ENCODE measurements around the gene PSMG3. TPM values are rescaled to one million over a fixed set of nuclear protein-coding genes. Genes with fewer than 3 reads are reported as not detected.

The PSMG3 gene
- total and polyA plus RNA-seq, 4 donors: 16.3 to 44.7 (median 41.9) TPM

DNA sequence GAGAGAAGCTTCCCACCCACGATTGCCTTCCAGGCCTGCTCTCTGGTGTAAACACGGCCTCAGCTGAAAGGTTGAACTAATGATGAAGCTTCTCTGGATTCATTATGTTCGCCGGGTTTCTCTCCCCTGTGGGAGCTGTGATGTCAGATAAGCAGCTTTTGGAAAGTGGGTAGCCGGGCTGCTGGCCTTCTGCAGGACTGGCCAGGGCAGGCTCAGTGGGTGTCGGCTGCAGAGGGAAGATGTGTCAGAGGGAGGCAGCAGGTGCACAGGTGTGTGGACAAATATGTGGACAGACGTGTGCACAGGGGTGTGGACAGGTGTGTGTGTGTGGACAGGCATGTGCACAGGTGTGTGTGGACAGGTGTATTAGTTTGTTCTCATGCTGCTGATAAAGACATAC, 28.5 kb upstream of the PSMG3 start:
- Histone ChIP-seq H3K36me3 (ENCODE audit: control insufficient read depth, insufficient read depth, low read length) (no peaks in the 10 kb centered on the region), H3K4me3 (ENCODE audit: low read depth, low read length) (no peak overlapping the region), H3K4me1 (ENCODE audit: control insufficient read depth, insufficient read depth, low read length) (peaks cover 2% of the 10 kb centered on the region), H3K27me3 (ENCODE audit: control insufficient read depth, insufficient read depth, low read length) (no peaks in the 10 kb centered on the region), H3K27ac (ENCODE audit: low read depth, low read length) (no peak overlapping the region), H3K9me3 (ENCODE audit: control insufficient read depth, insufficient read depth, low read length) (no peaks in the 10 kb centered on the region)
- DNase-seq (ENCODE audit: low read depth in 4 of 6, low spot score in 6 of 6): no peak
- WGBS (ENCODE audit: insufficient coverage): 81% methylated on average over 7 of the region's 7 CpGs

DNA sequence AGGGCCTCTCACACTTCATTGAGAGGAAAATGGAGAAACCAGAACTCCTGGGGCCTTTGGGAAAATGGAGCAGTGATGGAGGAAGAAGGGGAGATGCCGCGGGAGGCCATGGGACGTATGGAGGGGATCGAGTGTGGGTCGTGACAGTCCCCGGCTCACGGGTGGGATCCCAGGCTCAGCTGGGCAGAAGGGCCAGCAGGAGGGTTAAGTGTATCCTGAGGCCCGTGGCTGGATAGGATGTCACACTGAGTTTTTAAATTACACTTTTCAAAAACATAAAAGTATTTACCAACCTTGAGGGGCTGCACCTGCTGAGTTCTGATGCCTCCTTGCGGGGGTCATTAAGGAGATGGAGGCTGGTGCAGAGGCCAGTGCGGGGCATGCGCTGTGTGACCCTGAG, 28.0 kb upstream of the PSMG3 start:
- H3K27ac ChIP-seq (ENCODE audit: low read depth, low read length): no peak overlapping the region
- no peak overlapping the region for H3K4me3 ChIP-seq (ENCODE audit: low read depth, low read length)
- H3K4me1 ChIP-seq (ENCODE audit: control insufficient read depth, insufficient read depth, low read length): peaks cover 4% of the 10 kb centered on the region
- no peak for DNase-seq (ENCODE audit: low read depth in 4 of 6, low spot score in 6 of 6)
- H3K36me3 ChIP-seq (ENCODE audit: control insufficient read depth, insufficient read depth, low read length): no peaks in the 10 kb centered on the region
- H3K27me3 ChIP-seq (ENCODE audit: control insufficient read depth, insufficient read depth, low read length): no peaks in the 10 kb centered on the region
- H3K9me3 ChIP-seq (ENCODE audit: control insufficient read depth, insufficient read depth, low read length): no peaks in the 10 kb centered on the region
- WGBS (ENCODE audit: insufficient coverage): 83% methylated on average over 8 of the region's 11 CpGs

DNA sequence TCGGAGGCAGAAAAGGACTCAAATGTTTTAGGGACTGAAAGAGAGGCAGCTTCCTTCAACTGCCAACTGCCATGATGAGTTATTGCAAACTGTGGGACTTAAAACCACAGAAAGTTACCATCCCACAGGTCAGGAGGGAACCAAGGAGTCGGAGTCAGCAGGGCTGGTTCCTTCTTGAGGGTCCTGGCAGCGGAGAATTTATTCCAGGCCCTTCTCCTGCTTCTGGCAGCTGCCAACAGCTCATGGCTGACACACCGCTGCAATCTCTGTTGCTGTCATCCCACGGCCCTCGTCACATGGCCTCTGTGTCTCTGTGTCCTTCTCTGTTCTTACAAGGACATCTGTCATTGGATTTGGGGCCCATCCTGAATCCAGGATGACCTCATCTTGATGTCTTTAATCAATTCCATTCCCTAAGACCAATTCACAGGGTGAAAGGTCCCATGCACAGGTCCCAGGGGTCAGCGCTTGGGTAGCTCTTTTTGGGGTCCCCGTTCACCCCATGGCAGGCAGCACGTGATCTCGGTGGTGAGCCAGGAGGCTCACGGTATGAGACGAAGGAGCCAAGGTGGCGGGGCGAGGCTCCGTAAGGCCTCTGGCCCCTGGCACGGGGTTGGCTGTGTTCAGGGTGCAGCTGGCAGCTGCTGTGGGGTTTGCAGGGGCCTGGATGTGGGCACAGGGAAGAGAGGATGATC, 27.4 kb upstream of the PSMG3 start:
- 82% methylated on average over 15 of the region's 16 CpGs for whole genome bisulfite sequencing (ENCODE audit: insufficient coverage)
- Histone ChIP-seq H3K9me3 (ENCODE audit: control insufficient read depth, insufficient read depth, low read length) (no peaks in the 10 kb centered on the region), H3K27me3 (ENCODE audit: control insufficient read depth, insufficient read depth, low read length) (no peaks in the 10 kb centered on the region), H3K4me3 (ENCODE audit: low read depth, low read length) (no peak overlapping the region), H3K36me3 (ENCODE audit: control insufficient read depth, insufficient read depth, low read length) (no peaks in the 10 kb centered on the region), H3K4me1 (ENCODE audit: control insufficient read depth, insufficient read depth, low read length) (peaks cover 10% of the 10 kb centered on the region), H3K27ac (ENCODE audit: low read depth, low read length) (no peak overlapping the region)
- DNase-seq (ENCODE audit: low read depth in 4 of 6, low spot score in 6 of 6): no peak

DNA sequence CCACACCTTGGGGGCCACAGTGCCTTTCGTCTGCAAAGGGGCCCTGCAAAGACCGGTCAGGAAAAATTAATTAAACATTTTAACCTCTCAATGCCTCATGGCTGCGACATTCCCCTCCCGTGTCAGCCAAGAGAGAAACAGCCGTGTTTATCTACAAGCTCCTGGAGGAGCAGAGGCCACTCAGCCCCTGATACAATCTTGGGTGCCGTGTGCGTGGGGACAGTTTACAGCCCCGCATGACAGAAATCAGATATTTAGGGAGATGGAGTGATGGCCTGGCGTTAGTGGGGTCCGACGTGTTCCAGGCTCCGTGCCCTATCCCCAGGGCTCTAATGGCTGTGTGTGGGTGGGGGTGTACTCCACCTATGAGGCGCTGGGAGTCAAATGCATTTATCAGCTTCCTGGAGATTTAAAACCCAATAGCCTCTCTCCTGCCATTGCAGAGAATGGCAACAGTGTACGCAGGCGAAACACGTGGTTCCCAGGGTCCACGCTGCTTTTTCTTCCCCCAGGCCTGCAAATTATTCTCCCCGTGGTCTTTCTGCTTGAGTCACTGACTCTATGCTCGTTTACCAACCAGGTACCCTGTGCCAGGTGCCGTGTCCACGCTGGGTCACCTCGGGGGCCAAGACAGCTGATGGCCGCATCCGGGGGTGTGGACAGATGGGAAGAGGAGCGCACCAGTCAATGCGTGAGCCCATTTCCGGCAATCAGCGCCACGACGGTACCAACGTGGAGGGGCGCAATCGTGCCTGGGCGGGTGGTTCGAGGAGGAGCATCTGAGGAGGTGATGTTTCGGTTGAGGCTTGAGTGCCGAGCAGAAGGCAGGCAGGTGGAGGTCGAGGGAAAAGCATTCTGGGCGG, 26.6 kb upstream of the PSMG3 start:
- Histone ChIP-seq H3K4me1 (ENCODE audit: control insufficient read depth, insufficient read depth, low read length) (peaks cover 15% of the 10 kb centered on the region), H3K36me3 (ENCODE audit: control insufficient read depth, insufficient read depth, low read length) (no peaks in the 10 kb centered on the region), H3K27me3 (ENCODE audit: control insufficient read depth, insufficient read depth, low read length) (peaks cover 3% of the 10 kb centered on the region), H3K9me3 (ENCODE audit: control insufficient read depth, insufficient read depth, low read length) (no peaks in the 10 kb centered on the region), H3K27ac (ENCODE audit: low read depth, low read length) (no peak overlapping the region), H3K4me3 (ENCODE audit: low read depth, low read length) (no peak overlapping the region)
- DNase-seq (ENCODE audit: low read depth in 4 of 6, low spot score in 6 of 6): no peak
- 89% methylated on average over 35 of the region's 39 CpGs for WGBS (ENCODE audit: insufficient coverage)

DNA sequence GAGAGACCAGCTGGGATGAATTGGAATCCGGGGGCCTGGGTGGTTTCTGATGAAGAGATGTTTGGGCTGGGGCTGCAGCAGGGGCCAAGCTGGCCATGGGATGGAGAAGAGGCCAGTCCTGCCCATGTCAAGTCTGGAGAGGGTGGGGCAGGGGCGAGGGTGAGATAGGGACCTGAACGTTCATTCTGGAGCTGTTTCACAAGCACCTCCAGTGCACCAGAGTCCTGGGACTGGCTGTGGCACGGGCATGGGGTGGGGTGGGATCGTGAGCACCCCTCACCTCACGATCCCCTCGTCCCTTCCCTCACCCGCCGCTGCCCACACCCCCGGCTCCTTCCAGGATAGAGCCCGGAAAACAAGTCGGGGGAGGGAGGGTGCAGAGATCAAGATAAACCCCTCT, 25.8 kb upstream of the PSMG3 start:
- 74% methylated on average over 5 of the region's 12 CpGs for WGBS (ENCODE audit: insufficient coverage)
- no peaks in the 10 kb centered on the region for H3K9me3 ChIP-seq (ENCODE audit: control insufficient read depth, insufficient read depth, low read length)
- H3K4me1 ChIP-seq (ENCODE audit: control insufficient read depth, insufficient read depth, low read length): peaks cover 17% of the 10 kb centered on the region
- H3K27me3 ChIP-seq (ENCODE audit: control insufficient read depth, insufficient read depth, low read length): peaks cover 5% of the 10 kb centered on the region
- no peak overlapping the region for H3K4me3 ChIP-seq (ENCODE audit: low read depth, low read length)
- H3K27ac ChIP-seq (ENCODE audit: low read depth, low read length): no peak overlapping the region
- DNase-seq (ENCODE audit: low read depth in 4 of 6, low spot score in 6 of 6): no peak
- no peaks in the 10 kb centered on the region for H3K36me3 ChIP-seq (ENCODE audit: control insufficient read depth, insufficient read depth, low read length)

DNA sequence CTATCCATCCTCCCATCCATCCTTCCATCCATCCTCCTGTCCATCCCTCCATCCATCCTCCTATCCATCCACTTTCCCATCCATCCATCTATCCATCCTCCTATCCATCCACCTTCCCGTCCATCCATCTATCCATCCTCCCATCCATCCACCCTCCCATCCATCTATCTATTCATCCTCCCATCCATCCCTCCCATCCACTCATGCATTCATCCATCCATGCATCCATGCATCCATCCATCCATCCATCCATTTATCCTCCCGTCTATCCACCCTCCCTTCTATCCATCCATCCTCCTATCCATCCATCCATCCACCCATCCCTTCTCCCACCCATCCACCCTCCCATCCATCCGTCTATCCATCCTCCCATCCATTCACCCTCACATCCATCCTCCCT, 25.2 kb upstream of the PSMG3 start:
- 97% methylated on average over 3 of the region's 3 CpGs for WGBS (ENCODE audit: insufficient coverage)
- H3K36me3 ChIP-seq (ENCODE audit: control insufficient read depth, insufficient read depth, low read length): no peaks in the 10 kb centered on the region
- no peak for DNase-seq (ENCODE audit: low read depth in 4 of 6, low spot score in 6 of 6)
- H3K9me3 ChIP-seq (ENCODE audit: control insufficient read depth, insufficient read depth, low read length): no peaks in the 10 kb centered on the region
- peaks cover 5% of the 10 kb centered on the region for H3K27me3 ChIP-seq (ENCODE audit: control insufficient read depth, insufficient read depth, low read length)
- H3K4me1 ChIP-seq (ENCODE audit: control insufficient read depth, insufficient read depth, low read length): peaks cover 17% of the 10 kb centered on the region
- no peak overlapping the region for H3K27ac ChIP-seq (ENCODE audit: low read depth, low read length)
- no peak overlapping the region for H3K4me3 ChIP-seq (ENCODE audit: low read depth, low read length)

DNA sequence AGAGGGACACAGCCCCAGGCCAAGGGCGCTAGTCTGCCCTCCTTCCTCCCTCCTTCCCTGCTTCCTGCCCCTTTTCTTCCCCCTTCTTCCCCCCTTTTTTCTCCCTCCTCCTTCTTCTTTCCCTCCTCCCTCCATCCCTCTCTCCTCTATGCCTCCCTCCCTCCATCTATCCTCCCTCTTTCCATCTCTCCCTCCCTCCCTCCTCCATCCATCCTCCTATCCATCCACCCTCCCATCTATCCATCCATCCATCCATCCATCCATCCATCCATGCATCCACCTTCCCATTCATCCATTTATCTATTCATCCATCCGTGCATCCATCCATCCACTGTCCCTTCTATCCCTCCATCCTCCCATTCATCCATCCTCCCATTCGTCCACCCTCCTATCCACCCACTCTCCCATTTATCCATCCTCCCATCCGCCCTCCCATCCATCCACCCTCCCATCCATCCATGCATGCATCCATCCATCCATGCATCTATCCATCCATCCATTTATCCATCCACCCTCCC, 24.1 kb upstream of the PSMG3 start:
- Histone ChIP-seq H3K4me1 (ENCODE audit: control insufficient read depth, insufficient read depth, low read length) (peaks cover 17% of the 10 kb centered on the region), H3K9me3 (ENCODE audit: control insufficient read depth, insufficient read depth, low read length) (no peaks in the 10 kb centered on the region), H3K36me3 (ENCODE audit: control insufficient read depth, insufficient read depth, low read length) (no peaks in the 10 kb centered on the region), H3K27ac (ENCODE audit: low read depth, low read length) (no peak overlapping the region), H3K4me3 (ENCODE audit: low read depth, low read length) (no peak overlapping the region), H3K27me3 (ENCODE audit: control insufficient read depth, insufficient read depth, low read length) (peaks cover 5% of the 10 kb centered on the region)
- 72% methylated on average over 4 of the region's 4 CpGs for WGBS (ENCODE audit: insufficient coverage)
- no peak for DNase-seq (ENCODE audit: low read depth in 4 of 6, low spot score in 6 of 6)

DNA sequence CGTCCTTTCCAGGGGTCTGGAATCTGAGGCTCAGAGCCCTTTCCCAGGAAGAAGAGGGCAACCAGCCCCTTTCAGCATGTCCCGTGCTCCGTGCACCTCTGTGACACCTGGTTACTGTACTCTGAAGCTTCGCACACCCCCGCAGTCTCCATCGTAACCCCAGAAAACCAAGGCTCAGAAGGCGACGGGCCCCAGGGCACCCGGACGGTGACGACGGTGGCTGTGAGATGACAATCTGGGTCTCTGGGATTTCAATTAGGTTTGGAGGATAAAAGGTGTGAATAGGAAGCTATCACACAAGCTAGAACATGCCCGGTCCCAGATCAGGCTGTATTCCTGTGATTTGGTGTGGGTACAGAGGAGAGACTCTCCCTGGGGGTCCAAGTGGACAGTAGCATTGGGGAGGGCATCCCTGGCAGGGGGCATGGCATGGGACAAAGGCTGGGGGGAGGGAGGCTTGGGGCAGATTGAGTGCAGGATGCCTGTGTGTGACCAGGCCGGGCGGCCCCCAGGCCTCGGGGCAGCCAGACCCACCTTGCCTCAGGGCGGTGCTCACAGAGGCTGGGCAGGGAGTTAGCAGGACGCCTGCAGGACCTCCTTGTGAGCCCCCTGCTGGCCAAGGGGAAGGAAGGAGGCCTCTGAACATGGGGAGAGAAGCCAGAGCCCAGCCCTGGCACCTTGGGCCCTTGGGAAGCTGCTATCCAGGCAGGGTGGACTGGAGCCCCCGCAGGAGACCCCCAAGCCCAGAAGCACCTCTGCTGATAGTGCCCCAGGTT, 23.4 kb upstream of the PSMG3 start:
- no peak overlapping the region for H3K27ac ChIP-seq (ENCODE audit: low read depth, low read length)
- H3K9me3 ChIP-seq (ENCODE audit: control insufficient read depth, insufficient read depth, low read length): no peaks in the 10 kb centered on the region
- 81% methylated on average over 17 of the region's 19 CpGs for WGBS (ENCODE audit: insufficient coverage)
- peaks cover 5% of the 10 kb centered on the region for H3K27me3 ChIP-seq (ENCODE audit: control insufficient read depth, insufficient read depth, low read length)
- H3K36me3 ChIP-seq (ENCODE audit: control insufficient read depth, insufficient read depth, low read length): no peaks in the 10 kb centered on the region
- H3K4me3 ChIP-seq (ENCODE audit: low read depth, low read length): no peak overlapping the region
- DNase-seq (ENCODE audit: low read depth in 4 of 6, low spot score in 6 of 6): no peak
- peaks cover 17% of the 10 kb centered on the region for H3K4me1 ChIP-seq (ENCODE audit: control insufficient read depth, insufficient read depth, low read length)

DNA sequence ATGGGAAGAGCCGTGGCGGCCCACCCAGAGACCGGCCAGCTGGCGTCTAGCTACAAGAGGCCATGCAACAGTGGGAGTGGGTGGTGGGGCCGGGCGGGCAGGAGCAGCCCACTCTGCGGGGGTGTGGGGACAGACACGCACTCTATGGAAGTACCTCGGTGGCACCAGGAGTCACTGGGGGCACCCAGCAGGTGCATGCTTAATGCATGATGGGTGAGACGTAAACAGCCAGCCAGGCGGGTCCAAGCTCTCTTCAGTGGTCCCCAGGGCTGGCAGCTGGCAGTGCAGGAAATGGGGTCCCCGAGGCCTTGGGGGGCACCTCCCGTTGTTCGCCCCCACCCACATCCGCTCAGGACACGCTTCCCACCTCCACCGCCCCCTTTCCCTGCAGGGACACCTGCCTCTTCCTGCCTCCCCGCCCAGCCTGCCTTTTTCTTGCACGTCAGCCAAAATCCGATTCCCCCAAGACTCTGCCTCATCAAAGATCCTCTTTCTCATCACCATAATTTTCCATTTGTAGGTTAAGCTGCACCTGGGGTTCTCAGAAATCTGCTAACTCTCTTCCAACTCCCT, 22.6 kb upstream of the PSMG3 start:
- WGBS (ENCODE audit: insufficient coverage): 55% methylated on average over 20 of the region's 20 CpGs
- H3K27me3 ChIP-seq (ENCODE audit: control insufficient read depth, insufficient read depth, low read length): peaks cover 5% of the 10 kb centered on the region

More for the DNA sequence above, 22.6 kb upstream of the PSMG3 start:
- Histone ChIP-seq H3K27ac (ENCODE audit: low read depth, low read length) (no peak overlapping the region), H3K36me3 (ENCODE audit: control insufficient read depth, insufficient read depth, low read length) (no peaks in the 10 kb centered on the region), H3K4me3 (ENCODE audit: low read depth, low read length) (no peak overlapping the region), H3K9me3 (ENCODE audit: control insufficient read depth, insufficient read depth, low read length) (no peaks in the 10 kb centered on the region), H3K4me1 (ENCODE audit: control insufficient read depth, insufficient read depth, low read length) (peaks cover 22% of the 10 kb centered on the region)
- peak in 1 of 6 donors; percentile 75 for DNase-seq (ENCODE audit: low read depth in 4 of 6, low spot score in 6 of 6)

Data from spinal cord (tissue), 10 donors.